ENCODE measurements around the gene POLR3C. TPM values are rescaled to one million over a fixed set of nuclear protein-coding genes. Genes with fewer than 3 reads are reported as not detected.

Gene POLR3C
- total and polyA plus RNA-seq, 2 donors from 2014 or later: 16.1 to 30.0 TPM

DNA sequence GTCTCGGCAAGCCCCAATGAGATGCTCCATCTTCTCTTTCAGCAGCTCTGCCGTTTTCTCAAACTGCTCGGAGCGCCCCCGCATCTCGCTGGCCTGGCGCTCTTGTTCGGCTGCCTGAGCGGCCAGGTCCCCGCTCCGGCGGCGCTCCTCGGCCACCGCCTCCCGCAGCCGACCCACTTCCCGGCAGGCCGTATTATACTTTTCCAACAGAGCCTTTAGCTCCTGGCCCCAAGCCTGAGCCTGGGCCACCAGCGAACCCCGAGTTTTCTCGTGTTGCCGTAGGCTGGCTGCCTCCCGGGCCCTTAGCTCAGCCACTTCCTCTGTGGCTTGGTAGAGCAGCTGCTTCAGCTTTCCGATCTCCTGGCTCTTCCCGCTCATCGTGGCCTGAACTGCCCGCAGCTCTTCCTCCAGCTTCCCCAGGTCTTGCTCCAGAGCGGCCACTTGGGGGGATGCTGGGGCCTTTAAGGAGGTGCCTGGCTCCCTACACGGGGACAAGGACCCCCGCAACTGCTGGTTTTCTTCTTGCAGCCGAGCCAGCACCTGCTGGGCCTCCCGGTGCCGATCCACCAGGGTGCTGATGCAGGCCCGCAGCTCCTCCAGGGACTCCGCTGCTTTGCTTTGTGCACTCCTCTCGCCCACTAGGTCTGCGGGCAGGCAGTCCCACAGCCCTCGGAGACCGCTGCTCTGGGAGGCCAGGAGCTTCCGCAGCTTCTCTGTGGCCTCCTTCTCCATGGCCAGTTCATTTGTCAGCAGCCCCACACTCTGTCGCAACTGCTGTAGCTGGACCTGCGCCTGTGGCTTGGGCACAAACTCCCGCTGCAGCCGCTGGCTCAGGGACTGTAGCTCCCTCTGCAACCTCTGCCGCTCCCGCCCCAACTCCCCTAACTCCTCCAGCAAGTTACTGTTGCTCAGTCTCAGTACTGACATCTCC lies 48.3 kb downstream of the POLR3C start:
- Histone ChIP-seq H3K4me1 (ENCODE audit: control insufficient read depth in 2 of 3, insufficient read depth in 2 of 3, low read depth in 1 of 3, low read length in 3 of 3) (peaks cover 0 to 3% (median 0%) of the 10 kb centered on the region in 3 donors), H3K9ac (ENCODE audit: low read length in 3 of 3) (peak overlapping the region; percentile 9 to 44 (median 38)), H3K9me3 (ENCODE audit: control insufficient read depth in 2 of 3, insufficient read depth in 1 of 3, low read length in 3 of 3) (no peaks in the 10 kb centered on the region), H3K4me3 (ENCODE audit: low read length in 3 of 3) (peak overlapping the region; percentile 24 to 62 (median 58)), H3K36me3 (ENCODE audit: control insufficient read depth in 2 of 3, insufficient read depth in 3 of 3, low read length in 3 of 3) (no peaks in the 10 kb centered on the region), H3K27ac (ENCODE audit: low read depth in 2 of 2, low read length in 2 of 2) (peak overlapping the region in 1 of 2 donors; percentile 9), H3K27me3 (ENCODE audit: control insufficient read depth, insufficient read depth, low read length) (no peaks in the 10 kb centered on the region)
- FAIRE-seq (no peak), DNase-seq (peak; percentile 65 to 80 (median 73))
- intact Hi-C loops (cut with DNase I): no loop called here
- TF ChIP-seq, protein P1, sequence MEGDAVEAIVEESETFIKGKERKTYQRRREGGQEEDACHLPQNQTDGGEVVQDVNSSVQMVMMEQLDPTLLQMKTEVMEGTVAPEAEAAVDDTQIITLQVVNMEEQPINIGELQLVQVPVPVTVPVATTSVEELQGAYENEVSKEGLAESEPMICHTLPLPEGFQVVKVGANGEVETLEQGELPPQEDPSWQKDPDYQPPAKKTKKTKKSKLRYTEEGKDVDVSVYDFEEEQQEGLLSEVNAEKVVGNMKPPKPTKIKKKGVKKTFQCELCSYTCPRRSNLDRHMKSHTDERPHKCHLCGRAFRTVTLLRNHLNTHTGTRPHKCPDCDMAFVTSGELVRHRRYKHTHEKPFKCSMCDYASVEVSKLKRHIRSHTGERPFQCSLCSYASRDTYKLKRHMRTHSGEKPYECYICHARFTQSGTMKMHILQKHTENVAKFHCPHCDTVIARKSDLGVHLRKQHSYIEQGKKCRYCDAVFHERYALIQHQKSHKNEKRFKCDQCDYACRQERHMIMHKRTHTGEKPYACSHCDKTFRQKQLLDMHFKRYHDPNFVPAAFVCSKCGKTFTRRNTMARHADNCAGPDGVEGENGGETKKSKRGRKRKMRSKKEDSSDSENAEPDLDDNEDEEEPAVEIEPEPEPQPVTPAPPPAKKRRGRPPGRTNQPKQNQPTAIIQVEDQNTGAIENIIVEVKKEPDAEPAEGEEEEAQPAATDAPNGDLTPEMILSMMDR (IDR thresholded peaks at IDR 0.05; ENCODE audit: borderline replicate concordance, extremely low read depth, insufficient read depth): no peak

- Histone ChIP-seq H3K9me3 (ENCODE audit: control insufficient read depth in 2 of 3, insufficient read depth in 1 of 3, low read length in 3 of 3) (no peaks in the 10 kb centered on the region), H3K36me3 (ENCODE audit: control insufficient read depth in 2 of 3, insufficient read depth in 3 of 3, low read length in 3 of 3) (no peaks in the 10 kb centered on the region), H3K4me1 (ENCODE audit: control insufficient read depth in 2 of 3, insufficient read depth in 2 of 3, low read depth in 1 of 3, low read length in 3 of 3) (peaks cover 0 to 5% (median 0%) of the 10 kb centered on the region in 3 donors), H3K9ac (ENCODE audit: low read length in 3 of 3) (no peak overlapping the region), H3K27me3 (ENCODE audit: control insufficient read depth, insufficient read depth, low read length) (no peaks in the 10 kb centered on the region), H3K4me3 (ENCODE audit: low read length in 3 of 3) (no peak overlapping the region), H3K27ac (ENCODE audit: low read depth in 2 of 2, low read length in 2 of 2) (no peak overlapping the region)
- TF ChIP-seq, protein P1 (IDR thresholded peaks at IDR 0.05; ENCODE audit: borderline replicate concordance, extremely low read depth, insufficient read depth): no peak
- intact Hi-C loops (cut with DNase I): no loop called here
- no peak for FAIRE-seq
- DNase-seq: no peak
These were observed 50.6 kb downstream of the POLR3C start for GRCh38 chr1:145874646-145875045.

GRCh38 chr1:145877923-145878486 lies 54.0 kb downstream of the POLR3C start:
- no peaks in the 10 kb centered on the region for H3K9me3 ChIP-seq (ENCODE audit: control insufficient read depth in 2 of 3, insufficient read depth in 1 of 3, low read length in 3 of 3)
- DNase-seq (no peak), FAIRE-seq (no peak)
- intact Hi-C loops (cut with DNase I): no loop called here
- no peak overlapping the region for H3K27ac ChIP-seq (ENCODE audit: low read depth in 2 of 2, low read length in 2 of 2)
- no peaks in the 10 kb centered on the region for H3K27me3 ChIP-seq (ENCODE audit: control insufficient read depth, insufficient read depth, low read length)
- TF ChIP-seq, protein P1 (IDR thresholded peaks at IDR 0.05; ENCODE audit: borderline replicate concordance, extremely low read depth, insufficient read depth): no peak
- peaks cover 0 to 2% (median 0%) of the 10 kb centered on the region in 3 donors for H3K4me1 ChIP-seq (ENCODE audit: control insufficient read depth in 2 of 3, insufficient read depth in 2 of 3, low read depth in 1 of 3, low read length in 3 of 3)
- no peaks in the 10 kb centered on the region for H3K36me3 ChIP-seq (ENCODE audit: control insufficient read depth in 2 of 3, insufficient read depth in 3 of 3, low read length in 3 of 3)
- H3K9ac ChIP-seq (ENCODE audit: low read length in 3 of 3): no peak overlapping the region
- H3K4me3 ChIP-seq (ENCODE audit: low read length in 3 of 3): no peak overlapping the region

Measured in kidney (tissue), 14 donors.